GM23248 (cell line): ENCODE data around the gene GLS. TPM values are rescaled to one million over a fixed set of nuclear protein-coding genes. Genes with fewer than 3 reads are reported as not detected.

Experiments used
- DNase-seq: peaks from one replicate; pipeline ENCODE4 v3.0.0-alpha.2; 2015
- H2AFZ ChIP-seq: fragments of 200-600 bp; sonication (generic); 2 replicates; pipeline ENCODE4 v1.6.1; 2016; ENCODE audit warnings: antibody characterized with exemption
- H3F3A ChIP-seq: fragments of 200-600 bp; sonication (generic); 2 replicates; pipeline ENCODE4 v1.6.1; 2016; ENCODE audit warnings: mild to moderate bottlenecking, antibody characterized with exemption, mixed run types; ENCODE audit not compliant: insufficient read depth
- H3K27ac ChIP-seq: fragments of 200-600 bp; sonication (generic); 2 replicates; pipeline ENCODE4 v1.5.1; 2016; ENCODE audit warnings: mild to moderate bottlenecking
- H3K27me3 ChIP-seq: fragments of 200-600 bp; sonication (generic); replicated peaks from 2 replicates; pipeline ENCODE4 v1.6.1; 2016; ENCODE audit warnings: mild to moderate bottlenecking; ENCODE audit not compliant: insufficient read depth
- H3K36me3 ChIP-seq: fragments of 200-600 bp; sonication (generic); 2 replicates; pipeline ENCODE4 v1.6.1; 2016; ENCODE audit warnings: low read depth, mild to moderate bottlenecking
- H3K4me1 ChIP-seq: fragments of 200-600 bp; sonication (generic); 2 replicates; pipeline ENCODE4 v1.6.1; 2016; ENCODE audit warnings: mild to moderate bottlenecking; ENCODE audit not compliant: insufficient read depth
- H3K4me2 ChIP-seq: fragments of 200-600 bp; sonication (generic); one replicate; pipeline ENCODE4 v1.6.1; 2016; ENCODE audit warnings: mild to moderate bottlenecking; ENCODE audit not compliant: unreplicated experiment
- H3K4me3 ChIP-seq: fragments of 200-600 bp; sonication (generic); 2 replicates; pipeline ENCODE4 v1.5.1; 2016; ENCODE audit warnings: mild to moderate bottlenecking
- H3K79me2 ChIP-seq: fragments of 200-600 bp; sonication (generic); 2 replicates; pipeline ENCODE4 v1.6.1; 2016; ENCODE audit warnings: mild to moderate bottlenecking; ENCODE audit not compliant: insufficient read depth
- H3K9ac ChIP-seq: fragments of 200-600 bp; sonication (generic); 2 replicates; pipeline ENCODE4 v1.6.1; 2016; ENCODE audit warnings: mild to moderate bottlenecking
- H3K9me2 ChIP-seq: fragments of 200-600 bp; sonication (generic); 2 replicates; pipeline ENCODE4 v1.6.1; 2016; ENCODE audit warnings: mixed run types, mild to moderate bottlenecking, moderate library complexity; ENCODE audit not compliant: insufficient read depth
- H3K9me3 ChIP-seq: fragments of 200-600 bp; sonication (generic); one replicate; pipeline ENCODE4 v1.6.1; 2017; ENCODE audit warnings: low read depth
- H4K20me1 ChIP-seq: fragments of 200-600 bp; sonication (generic); 2 replicates; pipeline ENCODE4 v1.6.0; 2016; ENCODE audit not compliant: insufficient read depth
- EZH2 ChIP-seq: fragments of 200-600 bp; sonication (generic); IDR thresholded peaks from 2 replicates; pipeline ENCODE4 v1.6.1; 2018; ENCODE audit warnings: antibody characterized with exemption, mild to moderate bottlenecking; ENCODE audit not compliant: insufficient read depth, poor library complexity, severe bottlenecking
- EZH2phosphoT487 ChIP-seq: fragments of 200-600 bp; sonication (generic); IDR thresholded peaks from 2 replicates; pipeline ENCODE4 v1.6.1; 2018; ENCODE audit warnings: antibody characterized with exemption, moderate library complexity, mild to moderate bottlenecking, low read depth; ENCODE audit not compliant: insufficient read depth
- WGBS, 2 experiments: methylation state at CpG; one replicate each; pipeline ENCODE4 v1.1.6; 2015 to 2017; ENCODE audit warnings: low lambda C conversion rate in 2 of 2, low coverage in 1 of 2; ENCODE audit errors: missing lambda C conversion rate in 2 of 2; 5-methylcytosine and 5-hydroxymethylcytosine counted together
- in situ Hi-C: fragments of 300-500 bp; cut with MboI; formaldehyde crosslinking; loops from 2 replicates; pipeline ENCODE4 v1.15.0; 2020
- polyA plus RNA-seq: library from polyadenylated mRNA; unstranded; fragments of >200 nt; fragmentation: Nextera tagmentation; extraction: Ambion mirVana; gene quantifications from 2 replicates; pipeline ENCODE4 v1.2.1, GENCODE V29; 2016
- total RNA-seq: library from RNA; depleted of rRNA; stranded (reverse); fragments of >200 nt; shearing (Covaris generic); gene quantifications from 2 replicates; pipeline ENCODE4 v1.2.3, GENCODE V29; 2014

GLS gene
- total and polyA plus RNA-seq, 2 experiments from 2014 or later = 96.0 to 362 TPM

DNA sequence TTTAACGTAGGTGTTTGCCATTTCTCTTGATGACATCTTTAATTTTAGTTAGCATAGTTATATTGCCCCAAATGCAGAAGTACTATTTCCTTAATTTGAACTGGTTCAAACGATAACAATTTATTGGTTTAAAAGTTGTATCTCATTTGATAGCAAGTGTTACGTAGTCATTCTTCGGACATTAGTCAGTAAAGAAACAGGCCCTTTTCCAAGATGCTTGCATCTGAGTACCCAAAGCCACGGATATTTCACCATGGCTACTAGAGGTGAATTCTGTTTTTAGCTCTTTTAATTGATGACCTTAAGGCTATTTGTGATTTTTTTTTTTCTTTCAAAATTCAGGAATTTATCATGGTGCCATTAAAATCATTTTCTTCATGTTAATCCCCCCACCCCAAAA lies 32.1 kb downstream of the GLS start:
- no peak overlapping the region for H3K9ac ChIP-seq
- 0 out of 2 replicates have a peak, but pooled peaks cover 2% of the 10 kb centered on the region for H4K20me1 ChIP-seq
- H3K9me3 ChIP-seq = no peaks in the 10 kb centered on the region
- H3K9me2 ChIP-seq = no peaks in the 10 kb centered on the region
- H3K4me1 ChIP-seq = peaks cover 34% of the 10 kb centered on the region
- peaks cover 99% of the 10 kb centered on the region for H3K79me2 ChIP-seq
- WGBS, 2 experiments = 92 to 93% methylated on average over 5 of the region's 5 CpGs
- H3K4me3 ChIP-seq = no peak overlapping the region
- peak; percentile 44 for DNase-seq
- H3K27ac ChIP-seq = peak overlapping the region; percentile 64
- H3F3A ChIP-seq = peaks cover 92% of the 10 kb centered on the region
- TF ChIP-seq EZH2 (no peak), EZH2phosphoT487 (no peak)
- H3K36me3 ChIP-seq = peaks cover 96% of the 10 kb centered on the region
- in situ Hi-C loops = no loop called here
- H2AFZ ChIP-seq = no peak overlapping the region
- no peak overlapping the region for H3K4me2 ChIP-seq
- H3K27me3 ChIP-seq = no peaks in the 10 kb centered on the region

DNA sequence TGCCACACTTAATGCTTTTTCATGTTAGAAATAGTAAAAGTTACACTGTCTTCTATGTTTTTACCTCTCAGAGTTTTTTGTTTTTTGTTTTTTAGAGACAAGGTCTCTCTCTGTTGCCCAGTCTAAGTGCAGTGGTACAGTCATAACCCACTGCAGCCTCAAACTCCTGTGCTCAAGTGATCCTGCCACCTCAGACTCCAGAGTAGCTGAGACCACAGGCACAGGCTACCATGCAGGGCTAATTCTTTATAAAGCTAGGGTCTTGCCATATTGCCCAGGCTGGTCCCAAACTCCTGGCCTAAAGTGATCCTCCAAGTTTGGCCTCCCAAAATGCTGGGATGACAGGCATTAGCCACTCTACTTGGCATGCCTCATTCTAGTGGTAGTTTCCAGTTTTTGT lies 33.1 kb downstream of the GLS start:
- no peak for DNase-seq
- Histone ChIP-seq H3K4me3 (no peak overlapping the region), H3K4me1 (peaks cover 34% of the 10 kb centered on the region), H3K36me3 (peaks cover 96% of the 10 kb centered on the region), H3K9me3 (no peaks in the 10 kb centered on the region), H3K79me2 (peaks cover 99% of the 10 kb centered on the region), H3K4me2 (no peak overlapping the region), H3K9me2 (no peaks in the 10 kb centered on the region), H4K20me1 (0 out of 2 replicates have a peak, but pooled peaks cover 2% of the 10 kb centered on the region), H2AFZ (no peak overlapping the region), H3K27ac (peak overlapping the region; percentile 64; the same call in 1 of the 2 replicates), H3K27me3 (no peaks in the 10 kb centered on the region), H3K9ac (no peak overlapping the region), H3F3A (peaks cover 92% of the 10 kb centered on the region)
- in situ Hi-C loops = no loop called here
- TF ChIP-seq EZH2 = no peak
- no peak for TF ChIP-seq EZH2phosphoT487

DNA sequence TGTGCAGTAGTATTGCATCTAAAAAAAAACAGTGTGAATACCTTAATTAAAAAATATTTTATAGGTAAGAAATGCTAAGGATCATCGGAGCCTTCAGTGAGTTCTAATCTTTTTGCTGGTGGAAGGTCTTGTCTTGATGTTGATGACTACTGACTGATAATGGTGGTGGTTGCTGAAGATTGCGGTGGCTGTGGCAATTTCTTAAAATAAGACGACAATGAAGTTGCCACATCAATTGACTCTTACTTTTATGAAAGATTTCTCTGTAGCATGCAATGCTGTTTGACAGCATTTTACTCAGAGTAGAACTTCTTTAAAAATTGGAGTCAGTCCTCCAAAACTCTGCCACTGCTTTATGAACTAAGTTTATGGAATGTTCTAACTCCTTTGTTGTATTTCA lies 36.2 kb downstream of the GLS start:
- Histone ChIP-seq H3K9me3 (no peaks in the 10 kb centered on the region), H2AFZ (no peak overlapping the region), H3K27me3 (no peaks in the 10 kb centered on the region), H3K27ac (peak overlapping the region; percentile 9), H4K20me1 (0 out of 2 replicates have a peak, but pooled peaks cover 5% of the 10 kb centered on the region), H3K36me3 (peaks cover 99% of the 10 kb centered on the region), H3K4me2 (no peak overlapping the region), H3K79me2 (peaks cover 99% of the 10 kb centered on the region), H3K4me3 (no peak overlapping the region), H3K9ac (no peak overlapping the region), H3K4me1 (peaks cover 8% of the 10 kb centered on the region), H3K9me2 (no peaks in the 10 kb centered on the region), H3F3A (peaks cover 90% of the 10 kb centered on the region)
- DNase-seq = no peak
- TF ChIP-seq EZH2phosphoT487 = no peak
- TF ChIP-seq EZH2 = no peak
- WGBS, 2 experiments = 64 to 65% methylated on average over 3 of the region's 3 CpGs
- in situ Hi-C loops = no loop called here

DNA sequence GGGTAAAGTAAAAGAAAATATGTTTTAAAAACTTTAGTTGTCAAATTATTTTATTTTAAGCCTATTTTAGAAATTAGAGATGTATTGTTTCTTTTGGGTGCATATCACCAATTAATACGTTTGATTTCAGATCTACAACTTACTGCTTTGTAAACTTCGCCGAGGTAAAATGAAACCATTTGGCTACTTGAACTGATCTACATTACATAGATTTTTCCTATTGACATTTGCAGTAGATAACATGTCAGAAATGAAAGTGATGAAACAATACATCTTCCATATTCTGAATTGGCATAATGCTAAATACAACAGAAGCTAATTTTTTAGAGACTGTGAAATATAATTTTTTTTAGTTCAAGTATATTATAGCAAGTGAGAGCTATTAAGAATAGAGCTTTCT lies 39.5 kb downstream of the GLS start:
- Histone ChIP-seq H4K20me1 (0 out of 2 replicates have a peak, but pooled peaks cover 6% of the 10 kb centered on the region), H3K9ac (no peak overlapping the region), H3K79me2 (peaks cover 99% of the 10 kb centered on the region), H3K4me3 (no peak overlapping the region), H3K27me3 (no peaks in the 10 kb centered on the region), H3F3A (peaks cover 91% of the 10 kb centered on the region), H3K9me3 (no peaks in the 10 kb centered on the region), H3K4me1 (peaks cover 13% of the 10 kb centered on the region), H3K4me2 (no peak overlapping the region), H3K36me3 (peaks cover 99% of the 10 kb centered on the region), H3K27ac (0 out of 2 replicates have a peak overlapping the region, but pooled peaks have one; percentile 8), H3K9me2 (no peaks in the 10 kb centered on the region), H2AFZ (no peak overlapping the region)
- DNase-seq = no peak
- no peak for TF ChIP-seq EZH2
- no peak for TF ChIP-seq EZH2phosphoT487
- in situ Hi-C loops = no loop called here
- WGBS, 2 experiments = 97 to 98% methylated on average over 3 of the region's 3 CpGs

DNA sequence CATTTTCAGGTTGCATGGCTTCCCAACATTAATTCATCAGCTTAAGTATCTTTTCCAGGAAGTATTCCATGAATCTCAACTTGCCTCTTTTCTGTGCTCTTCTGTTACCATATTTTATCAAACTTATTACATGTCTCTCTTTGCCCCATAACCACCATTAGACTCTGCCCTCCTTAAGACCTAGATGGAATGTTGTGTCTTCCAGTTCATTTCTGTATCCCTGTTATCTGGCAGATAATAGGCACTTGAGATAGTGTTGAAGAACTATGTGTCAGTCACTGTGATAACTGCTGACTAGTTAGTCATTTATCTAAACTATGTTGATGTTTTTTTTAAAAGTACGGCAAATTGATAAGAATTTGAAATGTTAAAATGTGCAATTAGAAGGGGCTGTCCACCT lies 41.8 kb downstream of the GLS start:
- Histone ChIP-seq H3K9ac (no peak overlapping the region), H3K9me2 (no peaks in the 10 kb centered on the region), H2AFZ (no peak overlapping the region), H4K20me1 (0 out of 2 replicates have a peak, but pooled peaks cover 6% of the 10 kb centered on the region), H3K36me3 (peaks cover 99% of the 10 kb centered on the region), H3K4me1 (peaks cover 22% of the 10 kb centered on the region), H3K4me3 (no peak overlapping the region), H3K27me3 (no peaks in the 10 kb centered on the region), H3K27ac (peak overlapping the region; percentile 65; the same call in 1 of the 2 replicates), H3K79me2 (peaks cover 99% of the 10 kb centered on the region), H3K4me2 (no peak overlapping the region), H3F3A (peaks cover 92% of the 10 kb centered on the region), H3K9me3 (no peaks in the 10 kb centered on the region)
- DNase-seq = no peak
- in situ Hi-C loops = no loop called here
- TF ChIP-seq EZH2 (no peak), EZH2phosphoT487 (no peak)
- 90 to 96% methylated on average over 1 of the region's 1 CpG for WGBS, 2 experiments
